HepG2 (cell line): ENCODE results near the gene PLPPR3. TPM values are rescaled to one million over a fixed set of nuclear protein-coding genes. Genes with fewer than 3 reads are reported as not detected.
A peak's percentile ranks its signal among the peaks of the same experiment; 100 is the strongest.

Experiments used
- BCL6 ChIP-seq: IDR thresholded peaks from 2 replicates; pipeline ENCODE4 v1.6.1; 2016; ENCODE audit warnings: missing genetic modification reagents, missing compliant biosample characterization
- KDM2A ChIP-seq: sonication (generic); formaldehyde crosslinking; IDR thresholded peaks from 2 replicates; pipeline ENCODE4 v1.4.0; 2020; ENCODE audit warnings: low read depth, missing genetic modification reagents, borderline replicate concordance
- MEF2D ChIP-seq: sonication (generic); formaldehyde crosslinking; IDR thresholded peaks from 2 replicates; pipeline ENCODE4 v1.5.1; 2020; ENCODE audit warnings: mild to moderate bottlenecking, missing genetic modification reagents
- NFIC ChIP-seq: IDR thresholded peaks from 2 replicates; pipeline ENCODE4 v1.6.1; 2012; ENCODE audit warnings: mild to moderate bottlenecking, low read length, inconsistent platforms
- PAX8 ChIP-seq: sonication (generic); formaldehyde crosslinking; IDR thresholded peaks from 2 replicates; pipeline ENCODE4 v1.8.0; 2022; ENCODE audit warnings: mild to moderate bottlenecking, missing genetic modification reagents, borderline replicate concordance
- RFX5 ChIP-seq: IDR thresholded peaks from 2 replicates; pipeline ENCODE4 v1.6.1; 2011; ENCODE audit warnings: low read depth, low read length, improper control_type of control experiment
- ZFP1 ChIP-seq: IDR thresholded peaks from 2 replicates; pipeline ENCODE4 v1.6.1; 2016
- ZNF563 ChIP-seq: sonication (generic); formaldehyde crosslinking; IDR thresholded peaks from 2 replicates; pipeline ENCODE4 v1.8.0; 2022; ENCODE audit warnings: mild to moderate bottlenecking, moderate library complexity, missing genetic modification reagents
- ZNF567 ChIP-seq: sonication (generic); formaldehyde crosslinking; IDR thresholded peaks from 2 replicates; pipeline ENCODE4 v1.8.1; 2023; ENCODE audit warnings: mild to moderate bottlenecking, missing genetic modification reagents, borderline replicate concordance
- ZNF720 ChIP-seq: sonication (generic); formaldehyde crosslinking; IDR thresholded peaks from 2 replicates; pipeline ENCODE4 v1.4.0; 2020; ENCODE audit warnings: missing genetic modification reagents
- ZNF816 ChIP-seq: sonication (generic); formaldehyde crosslinking; IDR thresholded peaks from 2 replicates; pipeline ENCODE4 v1.8.0; 2022; ENCODE audit warnings: missing genetic modification reagents, mild to moderate bottlenecking, borderline replicate concordance
- polyA plus RNA-seq, 8 experiments: library from polyadenylated mRNA; depleted of rRNA in 3 of 8; stranded (reverse) in 7 of 8; unstranded in 1 of 8; fragments of >200 nt; fragmentation: Illumina TruSeq in 4 of 8; extraction: Trizol in 4 of 8; gene quantifications; 2 replicates each; pipeline versions ENCODE4 v1.2.1 to v1.2.3, GENCODE V29; 2011 to 2016; ENCODE audit warnings: low read depth in 4 of 8, missing spikeins in 1 of 8, mixed read lengths in 1 of 8; ENCODE audit not compliant: insufficient read depth in 1 of 8
- total RNA-seq, 5 experiments: library from RNA; depleted of rRNA; stranded (reverse); fragments of >200 nt; fragmentation: Illumina TruSeq; extraction: Trizol; gene quantifications; 2 replicates each; pipeline ENCODE4 v1.2.3, GENCODE V29; 2016; ENCODE audit warnings: low read depth in 1 of 5
- TF ChIP-seq, protein P1 (sequence below): sonication (generic); formaldehyde crosslinking; conservative IDR thresholded peaks from 2 replicates; pipeline ENCODE4 v1.8.0; 2022; ENCODE audit warnings: missing genetic modification reagents
- TF ChIP-seq, protein P2 (sequence below): IDR thresholded peaks from 2 replicates; pipeline ENCODE4 v1.6.1; 2016; ENCODE audit warnings: low read depth, borderline replicate concordance
- TF ChIP-seq, protein P3 (sequence below): IDR thresholded peaks from 2 replicates; pipeline ENCODE4 v1.6.1; 2016; ENCODE audit warnings: mild to moderate bottlenecking, missing biosample characterization, missing genetic modification reagents
- TF ChIP-seq, protein P4 (sequence below): IDR thresholded peaks from 2 replicates; pipeline ENCODE4 v1.6.1; 2016; ENCODE audit warnings: mild to moderate bottlenecking
- TF ChIP-seq, protein P5 (sequence below): sonication (generic); formaldehyde crosslinking; conservative IDR thresholded peaks from 2 replicates; pipeline ENCODE4 v1.4.0; 2020; ENCODE audit warnings: mild to moderate bottlenecking, missing genetic modification reagents, moderate library complexity
- TF ChIP-seq, protein P6 (sequence below): sonication (generic); formaldehyde crosslinking; IDR thresholded peaks from 2 replicates; pipeline ENCODE4 v1.8.1; 2023; ENCODE audit warnings: mild to moderate bottlenecking, missing genetic modification reagents
- TF ChIP-seq, protein P7 (sequence below): sonication (generic); formaldehyde crosslinking; IDR thresholded peaks from 2 replicates; pipeline ENCODE4 v1.4.0; 2020; ENCODE audit warnings: missing genetic modification reagents, borderline replicate concordance

PLPPR3 gene
- total and polyA plus RNA-seq, 2 of the 13 experiments (the other 11 are each of a cell fraction or from before 2014, with no cell fraction given): 0.07 to 0.16 TPM

DNA sequence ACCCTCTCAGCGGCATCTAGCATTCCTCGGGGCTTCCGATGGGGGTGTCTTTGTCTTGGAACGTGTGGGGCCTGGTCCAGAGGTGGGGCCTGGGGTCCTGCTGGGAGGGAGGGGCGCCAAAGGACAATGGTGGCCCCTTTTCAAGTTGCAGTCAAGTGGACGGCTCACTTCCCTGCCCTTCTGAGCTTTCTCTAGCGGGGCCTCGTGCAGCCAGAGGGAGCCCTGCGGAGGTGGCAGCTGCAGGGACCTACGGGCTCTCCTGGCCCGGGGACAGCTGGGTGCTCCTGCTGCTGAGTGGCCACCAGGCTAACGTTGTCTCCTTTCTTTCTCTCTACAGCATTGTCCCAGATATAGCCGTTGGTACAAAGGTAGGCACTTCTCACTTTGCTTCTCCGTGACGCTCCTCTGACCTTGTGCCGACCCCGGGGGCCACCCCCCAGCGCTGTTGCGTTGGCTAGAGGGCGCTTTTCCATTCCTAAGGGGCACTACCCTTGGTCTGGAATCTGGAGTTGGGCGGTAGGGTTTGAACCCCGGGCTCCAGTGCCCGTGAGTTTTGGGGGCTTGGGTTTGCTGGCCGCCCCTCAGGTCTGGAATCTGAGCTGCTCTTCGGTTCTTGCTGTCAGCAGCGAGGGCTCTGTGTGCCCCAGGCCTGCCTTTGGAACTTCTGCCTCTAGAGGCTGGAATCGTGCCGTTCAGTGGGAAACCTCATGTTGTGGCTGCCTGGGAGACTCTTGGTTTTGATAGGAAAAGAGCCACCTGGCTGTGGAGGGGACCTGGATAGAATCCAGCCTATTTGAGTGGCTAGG, 22.5 kb downstream of the PLPPR3 start (continued):
- TF ChIP-seq, protein P1, sequence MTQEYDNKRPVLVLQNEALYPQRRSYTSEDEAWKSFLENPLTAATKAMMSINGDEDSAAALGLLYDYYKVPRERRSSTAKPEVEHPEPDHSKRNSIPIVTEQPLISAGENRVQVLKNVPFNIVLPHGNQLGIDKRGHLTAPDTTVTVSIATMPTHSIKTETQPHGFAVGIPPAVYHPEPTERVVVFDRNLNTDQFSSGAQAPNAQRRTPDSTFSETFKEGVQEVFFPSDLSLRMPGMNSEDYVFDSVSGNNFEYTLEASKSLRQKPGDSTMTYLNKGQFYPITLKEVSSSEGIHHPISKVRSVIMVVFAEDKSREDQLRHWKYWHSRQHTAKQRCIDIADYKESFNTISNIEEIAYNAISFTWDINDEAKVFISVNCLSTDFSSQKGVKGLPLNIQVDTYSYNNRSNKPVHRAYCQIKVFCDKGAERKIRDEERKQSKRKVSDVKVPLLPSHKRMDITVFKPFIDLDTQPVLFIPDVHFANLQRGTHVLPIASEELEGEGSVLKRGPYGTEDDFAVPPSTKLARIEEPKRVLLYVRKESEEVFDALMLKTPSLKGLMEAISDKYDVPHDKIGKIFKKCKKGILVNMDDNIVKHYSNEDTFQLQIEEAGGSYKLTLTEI (CRISPR knock-in tag): no peak
- TF ChIP-seq, protein P2, sequence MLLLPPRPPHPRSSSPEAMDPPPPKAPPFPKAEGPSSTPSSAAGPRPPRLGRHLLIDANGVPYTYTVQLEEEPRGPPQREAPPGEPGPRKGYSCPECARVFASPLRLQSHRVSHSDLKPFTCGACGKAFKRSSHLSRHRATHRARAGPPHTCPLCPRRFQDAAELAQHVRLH (CRISPR knock-in tag): peak; percentile 24; the same call in 1 of the 2 replicates
- TF ChIP-seq RFX5 (no peak), ZNF563 (CRISPR knock-in tag) (no peak), MEF2D (no peak), ZFP1 (CRISPR knock-in tag) (no peak), ZNF816 (CRISPR knock-in tag) (0 out of 2 replicates have a peak, but pooled peaks have one; percentile 10), BCL6 (CRISPR knock-in tag) (peak; percentile 38), PAX8 (CRISPR knock-in tag) (0 out of 2 replicates have a peak, but pooled peaks have one; percentile 19), ZNF567 (no peak), NFIC (no peak), ZNF720 (CRISPR knock-in tag) (no peak), KDM2A (CRISPR knock-in tag) (peak; percentile 24; the same call in 1 of the 2 replicates)
- TF ChIP-seq, protein P3, sequence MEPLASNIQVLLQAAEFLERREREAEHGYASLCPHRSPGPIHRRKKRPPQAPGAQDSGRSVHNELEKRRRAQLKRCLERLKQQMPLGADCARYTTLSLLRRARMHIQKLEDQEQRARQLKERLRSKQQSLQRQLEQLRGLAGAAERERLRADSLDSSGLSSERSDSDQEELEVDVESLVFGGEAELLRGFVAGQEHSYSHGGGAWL (CRISPR knock-in tag): peak; percentile 38; the same call in 1 of the 2 replicates
- TF ChIP-seq, protein P4, sequence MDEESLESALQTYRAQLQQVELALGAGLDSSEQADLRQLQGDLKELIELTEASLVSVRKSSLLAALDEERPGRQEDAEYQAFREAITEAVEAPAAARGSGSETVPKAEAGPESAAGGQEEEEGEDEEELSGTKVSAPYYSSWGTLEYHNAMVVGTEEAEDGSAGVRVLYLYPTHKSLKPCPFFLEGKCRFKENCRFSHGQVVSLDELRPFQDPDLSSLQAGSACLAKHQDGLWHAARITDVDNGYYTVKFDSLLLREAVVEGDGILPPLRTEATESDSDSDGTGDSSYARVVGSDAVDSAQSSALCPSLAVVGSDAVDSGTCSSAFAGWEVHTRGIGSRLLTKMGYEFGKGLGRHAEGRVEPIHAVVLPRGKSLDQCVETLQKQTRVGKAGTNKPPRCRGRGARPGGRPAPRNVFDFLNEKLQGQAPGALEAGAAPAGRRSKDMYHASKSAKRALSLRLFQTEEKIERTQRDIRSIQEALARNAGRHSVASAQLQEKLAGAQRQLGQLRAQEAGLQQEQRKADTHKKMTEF (CRISPR knock-in tag): no peak
- TF ChIP-seq, protein P5, sequence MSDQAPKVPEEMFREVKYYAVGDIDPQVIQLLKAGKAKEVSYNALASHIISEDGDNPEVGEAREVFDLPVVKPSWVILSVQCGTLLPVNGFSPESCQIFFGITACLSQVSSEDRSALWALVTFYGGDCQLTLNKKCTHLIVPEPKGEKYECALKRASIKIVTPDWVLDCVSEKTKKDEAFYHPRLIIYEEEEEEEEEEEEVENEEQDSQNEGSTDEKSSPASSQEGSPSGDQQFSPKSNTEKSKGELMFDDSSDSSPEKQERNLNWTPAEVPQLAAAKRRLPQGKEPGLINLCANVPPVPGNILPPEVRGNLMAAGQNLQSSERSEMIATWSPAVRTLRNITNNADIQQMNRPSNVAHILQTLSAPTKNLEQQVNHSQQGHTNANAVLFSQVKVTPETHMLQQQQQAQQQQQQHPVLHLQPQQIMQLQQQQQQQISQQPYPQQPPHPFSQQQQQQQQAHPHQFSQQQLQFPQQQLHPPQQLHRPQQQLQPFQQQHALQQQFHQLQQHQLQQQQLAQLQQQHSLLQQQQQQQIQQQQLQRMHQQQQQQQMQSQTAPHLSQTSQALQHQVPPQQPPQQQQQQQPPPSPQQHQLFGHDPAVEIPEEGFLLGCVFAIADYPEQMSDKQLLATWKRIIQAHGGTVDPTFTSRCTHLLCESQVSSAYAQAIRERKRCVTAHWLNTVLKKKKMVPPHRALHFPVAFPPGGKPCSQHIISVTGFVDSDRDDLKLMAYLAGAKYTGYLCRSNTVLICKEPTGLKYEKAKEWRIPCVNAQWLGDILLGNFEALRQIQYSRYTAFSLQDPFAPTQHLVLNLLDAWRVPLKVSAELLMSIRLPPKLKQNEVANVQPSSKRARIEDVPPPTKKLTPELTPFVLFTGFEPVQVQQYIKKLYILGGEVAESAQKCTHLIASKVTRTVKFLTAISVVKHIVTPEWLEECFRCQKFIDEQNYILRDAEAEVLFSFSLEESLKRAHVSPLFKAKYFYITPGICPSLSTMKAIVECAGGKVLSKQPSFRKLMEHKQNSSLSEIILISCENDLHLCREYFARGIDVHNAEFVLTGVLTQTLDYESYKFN (CRISPR knock-in tag): no peak
- TF ChIP-seq, protein P6, sequence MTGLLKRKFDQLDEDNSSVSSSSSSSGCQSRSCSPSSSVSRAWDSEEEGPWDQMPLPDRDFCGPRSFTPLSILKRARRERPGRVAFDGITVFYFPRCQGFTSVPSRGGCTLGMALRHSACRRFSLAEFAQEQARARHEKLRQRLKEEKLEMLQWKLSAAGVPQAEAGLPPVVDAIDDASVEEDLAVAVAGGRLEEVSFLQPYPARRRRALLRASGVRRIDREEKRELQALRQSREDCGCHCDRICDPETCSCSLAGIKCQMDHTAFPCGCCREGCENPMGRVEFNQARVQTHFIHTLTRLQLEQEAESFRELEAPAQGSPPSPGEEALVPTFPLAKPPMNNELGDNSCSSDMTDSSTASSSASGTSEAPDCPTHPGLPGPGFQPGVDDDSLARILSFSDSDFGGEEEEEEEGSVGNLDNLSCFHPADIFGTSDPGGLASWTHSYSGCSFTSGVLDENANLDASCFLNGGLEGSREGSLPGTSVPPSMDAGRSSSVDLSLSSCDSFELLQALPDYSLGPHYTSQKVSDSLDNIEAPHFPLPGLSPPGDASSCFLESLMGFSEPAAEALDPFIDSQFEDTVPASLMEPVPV (CRISPR knock-in tag): no peak
- TF ChIP-seq, protein P7, sequence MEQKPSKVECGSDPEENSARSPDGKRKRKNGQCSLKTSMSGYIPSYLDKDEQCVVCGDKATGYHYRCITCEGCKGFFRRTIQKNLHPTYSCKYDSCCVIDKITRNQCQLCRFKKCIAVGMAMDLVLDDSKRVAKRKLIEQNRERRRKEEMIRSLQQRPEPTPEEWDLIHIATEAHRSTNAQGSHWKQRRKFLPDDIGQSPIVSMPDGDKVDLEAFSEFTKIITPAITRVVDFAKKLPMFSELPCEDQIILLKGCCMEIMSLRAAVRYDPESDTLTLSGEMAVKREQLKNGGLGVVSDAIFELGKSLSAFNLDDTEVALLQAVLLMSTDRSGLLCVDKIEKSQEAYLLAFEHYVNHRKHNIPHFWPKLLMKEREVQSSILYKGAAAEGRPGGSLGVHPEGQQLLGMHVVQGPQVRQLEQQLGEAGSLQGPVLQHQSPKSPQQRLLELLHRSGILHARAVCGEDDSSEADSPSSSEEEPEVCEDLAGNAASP: peak; percentile 61; the same call in 1 of the 2 replicates
